GM20431 (cell line): ENCODE results near the gene OR5B17.
"Not testable (repeated sequence)": the region's sequence is repeated elsewhere in the genome, so short reads cannot be mapped to it uniquely, and the experiment has no call there.

Source experiments
- in situ Hi-C: fragments of 300-500 bp; cut with MseI, MboI; formaldehyde crosslinking; loops from one replicate; pipeline ENCODE4 v1.15.0; 2020; ENCODE audit warnings: low sequenced_read_pairs; ENCODE audit not compliant: unreplicated experiment

The OR5B17 gene

DNA sequence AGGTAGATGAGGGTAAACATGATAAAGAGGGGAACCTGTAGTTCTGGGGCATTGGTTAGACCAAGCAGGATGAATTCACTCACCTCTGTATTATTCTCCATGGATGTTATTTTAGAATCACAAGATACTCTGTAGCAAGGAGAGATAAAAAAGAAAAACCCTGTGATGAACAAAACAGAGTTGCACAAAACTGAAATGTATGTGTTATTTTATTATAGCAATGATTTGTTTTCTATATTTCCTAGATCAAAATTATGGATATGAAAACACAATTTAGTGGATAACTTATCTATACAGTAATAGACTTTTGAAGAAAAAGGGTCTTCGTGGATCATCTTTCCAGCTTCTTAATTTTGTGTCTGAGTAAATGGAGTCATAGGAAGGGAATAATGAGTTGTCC lies at the start of gene OR5B17:
OR5B17 (minus strand) TSS at position 101 of the 400 bp plus-strand sequence; CDS start at position 101, 0 bp downstream.
- in situ Hi-C loops, result no loop called here

GRCh38 chr11:58406774-58407173 lies 47.9 kb upstream of the OR5B17 start, which contains the start of gene OR5B3:
Gene OR5B3 (minus strand): TSS chr11:58406874. CDS start chr11:58403409, 3,465 bp downstream.
- in situ Hi-C loops, result no loop called here

- in situ Hi-C loops, result not testable (repeated sequence)
Measured at GRCh38 chr11:58399622-58400021, 40.8 kb upstream of the OR5B17 start.

DNA sequence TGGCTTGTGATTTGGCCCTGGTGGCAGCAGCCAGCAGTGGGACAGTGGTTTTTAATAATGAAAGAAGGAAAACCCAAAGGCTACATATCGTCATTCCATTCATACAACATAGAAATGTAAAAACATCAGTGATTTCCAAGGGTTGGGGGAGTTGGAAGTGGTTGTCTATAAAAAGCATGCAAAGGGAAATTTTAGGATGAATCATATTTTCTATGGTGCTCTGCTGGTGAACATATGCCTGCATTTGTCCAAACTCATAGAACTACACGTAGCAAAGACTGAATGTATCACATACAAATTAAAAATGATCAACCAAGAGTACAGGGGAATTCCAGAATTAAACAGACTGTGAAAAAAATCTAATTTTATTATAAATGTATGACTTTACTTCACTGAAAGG lies 36.7 kb upstream of the OR5B17 start:
- in situ Hi-C loops, result no loop called here

DNA sequence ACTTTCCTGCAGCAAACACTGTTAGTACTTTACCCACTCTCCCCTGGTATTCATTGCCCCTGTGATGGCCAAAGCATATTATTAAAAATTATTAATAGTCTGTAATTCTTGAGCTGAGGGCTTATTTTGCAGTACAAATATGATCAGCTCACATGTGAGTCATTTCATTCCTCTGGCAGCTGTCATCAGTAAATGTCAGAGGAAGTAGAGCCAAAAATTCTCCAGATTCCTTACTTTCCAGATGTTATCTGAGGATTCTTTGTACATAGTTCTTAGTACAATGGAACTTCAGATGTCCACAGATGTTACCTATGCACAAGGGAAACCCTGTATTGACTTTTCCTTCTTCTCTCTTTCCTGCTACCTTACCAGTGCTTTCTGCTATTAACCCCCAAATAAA lies 35.3 kb upstream of the OR5B17 start:
- in situ Hi-C loops, result no loop called here

GRCh38 chr11:58392746-58393145 lies 33.9 kb upstream of the OR5B17 start:
- in situ Hi-C loops, result no loop called here

- in situ Hi-C loops, result no loop called here
Measured at GRCh38 chr11:58391879-58392278, 33.0 kb upstream of the OR5B17 start.

DNA sequence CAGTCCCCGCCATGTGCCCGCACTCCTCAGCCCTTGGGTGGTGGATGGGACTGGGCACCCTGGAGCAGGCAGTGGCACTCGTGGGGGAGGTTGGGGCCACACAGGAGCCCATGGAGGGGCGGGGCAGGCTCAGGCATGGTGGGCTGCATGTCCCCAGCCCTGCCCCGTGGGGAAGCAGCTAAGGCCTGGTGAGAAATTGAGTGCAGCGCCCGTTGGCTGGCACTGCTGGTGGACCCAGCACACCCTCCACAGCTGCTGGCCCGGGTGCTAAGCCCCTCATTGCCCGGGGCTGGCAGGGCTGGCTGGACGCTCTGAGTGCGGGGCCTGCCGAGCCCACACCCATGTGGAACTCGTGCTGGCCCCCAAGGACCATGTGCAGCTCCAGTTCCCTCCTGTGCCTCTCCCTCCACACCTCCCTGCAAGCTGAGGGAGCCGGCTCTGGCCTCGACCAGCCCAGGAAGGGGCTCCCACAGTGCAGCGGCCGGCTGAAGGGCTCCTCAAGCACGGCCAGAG lies 31.7 kb upstream of the OR5B17 start:
- in situ Hi-C loops, result no loop called here

- in situ Hi-C loops, result no loop called here
Measured at GRCh38 chr11:58354727-58355126, 4.1 kb downstream of the OR5B17 start.

- in situ Hi-C loops, result no loop called here
Measured at GRCh38 chr11:58345204-58345603, 13.7 kb downstream of the OR5B17 start.

DNA sequence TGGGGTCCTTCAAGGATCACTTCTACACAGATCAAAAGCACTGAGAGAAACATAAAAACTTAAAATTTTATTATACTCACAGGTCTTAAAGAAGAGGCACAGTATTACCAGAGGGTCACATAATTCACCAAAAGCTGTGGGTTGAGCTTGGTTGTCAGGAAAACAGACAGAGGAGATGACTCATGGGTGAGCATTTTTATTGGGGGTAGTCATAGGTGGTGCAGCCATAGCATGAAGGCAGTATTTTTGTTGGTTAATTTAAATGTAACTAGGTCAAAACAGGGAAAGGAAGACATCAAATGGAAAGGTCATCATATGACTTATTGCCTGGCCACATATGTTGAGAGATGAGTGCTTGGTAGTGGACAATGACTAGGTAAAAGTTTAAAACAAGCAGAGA lies 24.2 kb downstream of the OR5B17 start:
- in situ Hi-C loops, result no loop called here

DNA sequence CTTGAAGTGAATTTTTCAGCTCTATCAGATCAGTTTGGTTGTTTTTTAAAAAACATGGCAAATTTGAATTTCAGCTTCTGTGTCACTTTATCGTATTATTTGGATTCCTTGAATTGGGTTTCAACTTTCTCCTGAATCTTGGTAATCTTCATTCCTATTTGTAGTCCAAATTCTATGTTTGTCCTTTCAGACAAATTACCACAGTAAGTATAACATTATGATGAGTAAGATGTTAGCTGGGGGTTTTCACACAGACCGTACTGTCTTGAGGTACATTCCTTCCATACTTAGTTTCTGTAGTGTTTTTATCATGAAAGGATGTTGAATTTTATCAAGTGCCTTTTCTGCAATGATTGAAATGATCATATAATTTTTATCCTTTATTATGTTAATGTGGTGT lies 28.0 kb downstream of the OR5B17 start:
- in situ Hi-C loops, result no loop called here

GRCh38 chr11:58318532-58318931 lies 40.3 kb downstream of the OR5B17 start:
- in situ Hi-C loops, result no loop called here

- in situ Hi-C loops, result no loop called here
Measured at GRCh38 chr11:58316142-58316541, 42.7 kb downstream of the OR5B17 start.
